Stomach smooth muscle (tissue), 2 donors: ENCODE data around the gene RASL12.
"Not testable (repeated sequence)": the region's sequence is repeated elsewhere in the genome, so short reads cannot be mapped to it uniquely, and the experiment has no call there.

ENCODE experiments used
- H3K27ac ChIP-seq: one replicate; pipeline ENCODE4 v1.7.0; 2013; ENCODE audit warnings: mild to moderate bottlenecking, low read length, inconsistent platforms
- H3K27me3 ChIP-seq, 2 donors: one replicate each; pipeline ENCODE4 v1.7.0; 2013; ENCODE audit warnings: low read length in 2 of 2; ENCODE audit not compliant: insufficient read depth in 2 of 2, control insufficient read depth in 1 of 2
- H3K36me3 ChIP-seq, 2 donors: one replicate each; pipeline ENCODE4 v1.7.0; 2013; ENCODE audit warnings: low read length in 2 of 2; ENCODE audit not compliant: control insufficient read depth in 2 of 2, insufficient read depth in 2 of 2
- H3K4me1 ChIP-seq: one replicate; pipeline ENCODE4 v1.7.0; 2013; ENCODE audit warnings: low read length; ENCODE audit not compliant: control insufficient read depth, insufficient read depth
- H3K4me3 ChIP-seq, 2 donors: one replicate each; pipeline ENCODE4 v1.7.0; 2013; ENCODE audit warnings: low read length in 2 of 2
- H3K9ac ChIP-seq, 2 donors: one replicate each; pipeline ENCODE4 v1.7.0; 2013; ENCODE audit warnings: low read length in 2 of 2, mild to moderate bottlenecking in 1 of 2
- H3K9me3 ChIP-seq, 2 donors: one replicate each; pipeline ENCODE4 v1.7.0; 2013; ENCODE audit warnings: low read length in 2 of 2; ENCODE audit not compliant: control insufficient read depth in 2 of 2
- donor health status: healthy.
- donor health status: Pancreatic carcinoma.

Gene RASL12

DNA sequence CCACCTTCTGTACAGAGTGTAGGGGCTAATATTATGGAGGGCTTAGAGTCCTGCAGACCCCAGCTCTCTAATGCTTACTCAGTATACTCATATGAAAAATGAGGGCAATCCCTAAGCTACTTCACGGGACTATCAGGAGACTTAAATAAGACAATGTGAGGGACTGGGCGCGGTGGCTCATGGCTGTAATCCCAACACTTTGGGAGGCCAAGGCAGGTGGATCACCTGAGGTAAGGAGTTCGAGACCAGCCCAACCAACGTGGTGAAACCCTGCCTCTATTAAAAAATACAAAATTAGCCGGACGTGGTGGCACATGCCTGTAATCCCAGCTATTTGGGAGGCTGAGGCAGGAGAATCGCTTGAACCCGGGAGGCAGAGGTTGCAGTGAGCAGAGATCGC is 32.0 kb upstream of the RASL12 start:
- H3K27me3 ChIP-seq, H3K9me3 ChIP-seq, H3K27ac ChIP-seq, H3K9ac ChIP-seq, H3K4me3 ChIP-seq: not testable (repeated sequence)
- Histone ChIP-seq H3K4me1 (peaks cover 21% of the 10 kb centered on the region), H3K36me3 (peaks cover 17 to 27% of the 10 kb centered on the region in 2 donors)

GRCh38 chr15:65099336-65099735 is 31.5 kb upstream of the RASL12 start:
- H3K4me1 ChIP-seq, result peaks cover 26% of the 10 kb centered on the region
- H3K36me3 ChIP-seq, result peaks cover 17 to 25% of the 10 kb centered on the region in 2 donors
- no peaks in the 10 kb centered on the region for H3K27me3 ChIP-seq
- no peak overlapping the region for H3K27ac ChIP-seq
- no peak overlapping the region for H3K9ac ChIP-seq
- H3K9me3 ChIP-seq, result no peaks in the 10 kb centered on the region
- no peak overlapping the region for H3K4me3 ChIP-seq

GRCh38 chr15:65097651-65098263 is 30.0 kb upstream of the RASL12 start:
- peaks cover 12 to 25% of the 10 kb centered on the region in 2 donors for H3K36me3 ChIP-seq
- H3K27ac ChIP-seq, result no peak overlapping the region
- H3K9me3 ChIP-seq, result no peaks in the 10 kb centered on the region
- H3K27me3 ChIP-seq, result no peaks in the 10 kb centered on the region
- H3K4me1 ChIP-seq, result peaks cover 36% of the 10 kb centered on the region
- no peak overlapping the region for H3K4me3 ChIP-seq
- no peak overlapping the region for H3K9ac ChIP-seq

DNA sequence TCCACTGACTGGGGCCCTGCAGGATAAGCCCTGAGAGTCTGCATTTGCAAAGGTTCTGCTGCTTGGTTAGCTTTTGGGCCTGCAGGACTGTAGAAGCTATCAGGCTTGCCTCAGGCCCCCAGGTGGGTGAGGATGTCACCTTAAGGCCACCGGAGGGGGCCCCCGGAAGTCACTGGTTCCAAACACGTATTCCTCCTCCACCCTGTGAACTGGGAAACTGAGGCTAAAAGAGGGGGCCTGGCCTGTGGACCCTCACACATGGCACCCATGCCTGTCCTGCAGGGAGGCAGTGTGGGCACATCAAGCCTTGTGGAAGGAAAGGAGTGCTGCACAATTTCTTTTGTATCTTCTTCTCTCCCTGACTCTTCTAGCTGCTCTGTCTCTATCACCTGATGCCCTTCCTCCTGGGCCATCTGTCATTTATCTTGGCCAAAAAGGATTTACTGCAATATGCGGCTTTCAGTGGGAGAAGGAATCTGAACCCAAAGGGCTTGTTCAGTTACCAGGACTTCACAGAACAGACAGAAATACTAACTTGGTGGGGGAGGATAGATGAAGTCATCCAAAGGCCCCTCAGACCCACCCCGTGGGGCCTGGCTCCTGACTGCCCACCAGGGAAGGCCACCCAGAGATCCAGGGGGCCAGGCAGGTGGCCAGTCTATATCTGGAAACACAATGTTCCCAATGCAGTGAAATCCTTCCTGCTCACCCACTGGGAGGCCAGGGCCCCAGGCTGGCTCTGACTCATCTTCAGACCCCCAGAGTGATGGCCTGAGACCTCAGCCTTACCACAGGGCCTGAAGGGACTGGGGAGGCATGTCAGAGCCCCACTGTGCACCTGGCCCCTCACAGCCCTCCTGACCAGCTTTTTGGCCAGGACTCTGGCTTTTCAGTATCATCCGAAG is 28.9 kb upstream of the RASL12 start:
- no peaks in the 10 kb centered on the region for H3K27me3 ChIP-seq
- H3K9ac ChIP-seq, result no peak overlapping the region
- peaks cover 9 to 25% of the 10 kb centered on the region in 2 donors for H3K36me3 ChIP-seq

DNA sequence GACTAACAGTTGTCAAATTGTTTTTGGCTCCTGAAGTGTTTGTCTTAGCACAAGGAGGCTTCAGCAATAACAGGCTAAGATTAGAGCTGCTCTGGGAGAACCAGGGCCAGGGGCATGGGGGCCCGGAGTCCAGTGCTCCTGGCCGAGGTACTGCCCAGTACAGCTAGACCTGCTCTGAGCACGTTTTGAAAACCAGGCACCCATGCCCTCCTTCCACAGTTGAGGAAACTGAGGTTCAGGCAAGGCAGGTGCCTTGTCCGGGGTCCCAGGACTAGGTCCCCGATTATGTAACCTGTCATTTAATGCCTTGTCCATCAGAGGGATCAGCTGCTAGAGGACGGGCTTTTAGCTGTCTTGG is 27.9 kb upstream of the RASL12 start:
- Histone ChIP-seq H3K27me3 (no peaks in the 10 kb centered on the region), H3K9me3 (no peaks in the 10 kb centered on the region), H3K4me3 (no peak overlapping the region), H3K36me3 (peaks cover 7 to 23% of the 10 kb centered on the region in 2 donors), H3K9ac (no peak overlapping the region), H3K4me1 (peaks cover 42% of the 10 kb centered on the region), H3K27ac (peak overlapping the region; percentile 62)

More for the DNA sequence above, 28.9 kb upstream of the RASL12 start:
- no peak overlapping the region for H3K4me3 ChIP-seq
- peaks cover 45% of the 10 kb centered on the region for H3K4me1 ChIP-seq
- H3K27ac ChIP-seq, result no peak overlapping the region
- H3K9me3 ChIP-seq, result no peaks in the 10 kb centered on the region

GRCh38 chr15:65095011-65095746 is 27.4 kb upstream of the RASL12 start:
- Histone ChIP-seq H3K27me3 (no peaks in the 10 kb centered on the region), H3K4me1 (peaks cover 42% of the 10 kb centered on the region), H3K9me3 (no peaks in the 10 kb centered on the region), H3K36me3 (peaks cover 7 to 19% of the 10 kb centered on the region in 2 donors), H3K27ac (peak overlapping the region; percentile 62), H3K9ac (peak overlapping the region; percentile 17 to 21), H3K4me3 (no peak overlapping the region)

DNA sequence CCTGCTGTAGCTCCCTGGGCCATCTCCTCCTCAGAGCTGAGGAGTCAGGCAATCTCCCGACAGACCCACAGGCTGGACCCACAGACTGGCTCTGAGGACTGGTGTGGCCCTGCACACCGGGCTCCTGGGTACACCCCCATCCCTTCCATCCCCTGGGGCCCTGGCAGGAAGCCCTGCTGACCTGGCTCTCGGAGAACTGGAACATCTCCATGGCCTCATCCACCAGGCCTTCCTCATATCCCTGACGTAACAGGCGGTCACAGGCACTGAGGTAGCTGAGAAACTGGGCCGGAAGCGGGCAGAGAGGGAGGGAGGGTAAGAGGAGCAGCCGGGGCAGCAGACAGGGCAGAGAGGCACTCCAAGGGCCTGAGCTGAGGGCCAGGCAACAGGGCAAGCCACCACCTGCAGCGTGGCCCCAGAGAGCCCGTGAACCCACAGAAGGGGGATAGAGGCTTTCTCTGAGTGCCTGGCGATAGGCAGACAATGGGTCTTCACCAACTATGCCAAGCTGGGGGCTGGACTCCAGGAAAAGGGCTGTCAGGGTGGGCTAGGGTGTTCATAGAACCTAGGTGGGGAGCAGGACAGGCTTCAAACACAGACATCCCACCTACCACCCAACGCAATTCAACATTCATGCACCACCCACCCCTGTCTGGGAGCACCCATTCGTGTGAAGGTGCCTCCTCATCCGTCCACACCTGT is 26.7 kb upstream of the RASL12 start:
- Histone ChIP-seq H3K36me3 (peaks cover 4 to 17% of the 10 kb centered on the region in 2 donors), H3K4me3 (no peak overlapping the region), H3K9ac (peak overlapping the region in 1 of 2 donors; percentile 21), H3K9me3 (no peaks in the 10 kb centered on the region), H3K27me3 (no peaks in the 10 kb centered on the region), H3K4me1 (peaks cover 45% of the 10 kb centered on the region), H3K27ac (peak overlapping the region; percentile 62)

DNA sequence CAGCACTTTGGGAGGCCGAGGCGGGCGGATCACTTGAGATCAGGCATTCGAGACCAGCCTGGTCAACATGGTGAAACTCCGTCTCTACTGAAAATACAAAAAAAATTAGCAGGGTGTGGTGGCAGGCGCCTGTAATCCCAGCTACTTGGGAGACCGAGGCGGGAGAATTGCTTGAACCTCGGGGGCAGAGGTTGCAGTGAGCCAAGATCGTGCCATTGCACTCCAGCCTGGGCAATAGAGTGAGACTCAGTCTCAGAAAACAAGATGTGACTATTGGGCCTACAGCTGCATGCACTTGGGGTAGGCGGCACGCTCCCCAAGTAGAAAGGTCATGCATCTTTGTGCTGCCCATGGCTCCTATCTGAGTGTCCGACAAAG is 26.0 kb upstream of the RASL12 start:
- H3K36me3 ChIP-seq, result peaks cover 0 to 11% of the 10 kb centered on the region in 2 donors
- H3K9ac ChIP-seq, H3K9me3 ChIP-seq, H3K27me3 ChIP-seq, H3K4me3 ChIP-seq: not testable (repeated sequence)
- peaks cover 52% of the 10 kb centered on the region for H3K4me1 ChIP-seq
- H3K27ac ChIP-seq, result peak overlapping the region; percentile 62

GRCh38 chr15:65092911-65093792 is 25.4 kb upstream of the RASL12 start:
- H3K4me3 ChIP-seq, result no peak overlapping the region
- H3K27ac ChIP-seq, result peak overlapping the region; percentile 31
- H3K4me1 ChIP-seq, result peaks cover 58% of the 10 kb centered on the region
- no peaks in the 10 kb centered on the region for H3K27me3 ChIP-seq
- no peak overlapping the region for H3K9ac ChIP-seq
- H3K9me3 ChIP-seq, result no peaks in the 10 kb centered on the region
- peaks cover 0 to 4% of the 10 kb centered on the region in 2 donors for H3K36me3 ChIP-seq
